ENCODE data around the gene STIM2. TPM values are rescaled to one million over a fixed set of nuclear protein-coding genes. Genes with fewer than 3 reads are reported as not detected.

The STIM2 gene
- total RNA-seq, 1 donor from 2014 or later, result 18.4 TPM

GRCh38 chr4:26991057-26991456 is 130.4 kb downstream of the STIM2 start:
- peaks cover 14% of the 10 kb centered on the region for H3K4me1 ChIP-seq (ENCODE audit: insufficient read depth, low read length)
- Mint-ChIP-seq H3K4me1 (ENCODE audit: low read depth, unreplicated experiment) (peaks cover 12% of the 10 kb centered on the region), H3K27me3 (ENCODE audit: low read depth, unreplicated experiment) (no peaks in the 10 kb centered on the region), H3K36me3 (ENCODE audit: low read depth, unreplicated experiment) (peaks cover 3% of the 10 kb centered on the region), H3K9me3 (ENCODE audit: unreplicated experiment) (peaks cover 2% of the 10 kb centered on the region), H3K4me3 (ENCODE audit: unreplicated experiment) (no peak overlapping the region), H3K27ac (ENCODE audit: unreplicated experiment) (no peak overlapping the region)
- no peaks in the 10 kb centered on the region for H3K9me3 ChIP-seq (ENCODE audit: insufficient read depth, low read depth, low read length)
- no peak overlapping the region for H3K9ac ChIP-seq (ENCODE audit: low read length)
- no peak overlapping the region for H3K4me3 ChIP-seq (ENCODE audit: insufficient read depth, low read depth, low read length)
- H3K4me2 ChIP-seq (ENCODE audit: low read length), result no peak overlapping the region
- DNase-seq (ENCODE audit: low read depth) (no peak), FAIRE-seq (no peak)
- no peak overlapping the region for H2AFZ ChIP-seq (ENCODE audit: low read depth, low read length)
- no peak overlapping the region for H3K27ac ChIP-seq (ENCODE audit: low read depth, low read length)
- no peaks in the 10 kb centered on the region for H3K79me2 ChIP-seq (ENCODE audit: insufficient read depth, low read length)
- TF ChIP-seq EZH2 (IDR thresholded peaks at IDR 0.05; ENCODE audit: insufficient read depth, low read length), result no peak
- H3K36me3 ChIP-seq (ENCODE audit: insufficient read depth, low read length), result no peaks in the 10 kb centered on the region
- H3K27me3 ChIP-seq (ENCODE audit: insufficient read depth, low read length), result no peaks in the 10 kb centered on the region
- H4K20me1 ChIP-seq (ENCODE audit: insufficient read depth, low read length), result no peaks in the 10 kb centered on the region

- peak overlapping the region; percentile 56 for H3K27ac ChIP-seq (ENCODE audit: low read depth, low read length)
- Mint-ChIP-seq H3K9me3 (ENCODE audit: unreplicated experiment) (peaks cover 2% of the 10 kb centered on the region), H3K36me3 (ENCODE audit: low read depth, unreplicated experiment) (peaks cover 3% of the 10 kb centered on the region), H3K27ac (ENCODE audit: unreplicated experiment) (no peak overlapping the region), H3K4me1 (ENCODE audit: low read depth, unreplicated experiment) (peaks cover 7% of the 10 kb centered on the region), H3K27me3 (ENCODE audit: low read depth, unreplicated experiment) (no peaks in the 10 kb centered on the region), H3K4me3 (ENCODE audit: unreplicated experiment) (no peak overlapping the region)
- DNase-seq (ENCODE audit: low read depth) (peak; percentile 94), FAIRE-seq (no peak)
- H2AFZ ChIP-seq (ENCODE audit: low read depth, low read length), result no peak overlapping the region
- H3K4me3 ChIP-seq (ENCODE audit: insufficient read depth, low read depth, low read length), result no peak overlapping the region
- no peaks in the 10 kb centered on the region for H4K20me1 ChIP-seq (ENCODE audit: insufficient read depth, low read length)
- H3K4me2 ChIP-seq (ENCODE audit: low read length), result peak overlapping the region; percentile 43
- peaks cover 14% of the 10 kb centered on the region for H3K4me1 ChIP-seq (ENCODE audit: insufficient read depth, low read length)
- H3K79me2 ChIP-seq (ENCODE audit: insufficient read depth, low read length), result no peaks in the 10 kb centered on the region
- no peak overlapping the region for H3K9ac ChIP-seq (ENCODE audit: low read length)
- no peaks in the 10 kb centered on the region for H3K9me3 ChIP-seq (ENCODE audit: insufficient read depth, low read depth, low read length)
- TF ChIP-seq, protein P1, sequence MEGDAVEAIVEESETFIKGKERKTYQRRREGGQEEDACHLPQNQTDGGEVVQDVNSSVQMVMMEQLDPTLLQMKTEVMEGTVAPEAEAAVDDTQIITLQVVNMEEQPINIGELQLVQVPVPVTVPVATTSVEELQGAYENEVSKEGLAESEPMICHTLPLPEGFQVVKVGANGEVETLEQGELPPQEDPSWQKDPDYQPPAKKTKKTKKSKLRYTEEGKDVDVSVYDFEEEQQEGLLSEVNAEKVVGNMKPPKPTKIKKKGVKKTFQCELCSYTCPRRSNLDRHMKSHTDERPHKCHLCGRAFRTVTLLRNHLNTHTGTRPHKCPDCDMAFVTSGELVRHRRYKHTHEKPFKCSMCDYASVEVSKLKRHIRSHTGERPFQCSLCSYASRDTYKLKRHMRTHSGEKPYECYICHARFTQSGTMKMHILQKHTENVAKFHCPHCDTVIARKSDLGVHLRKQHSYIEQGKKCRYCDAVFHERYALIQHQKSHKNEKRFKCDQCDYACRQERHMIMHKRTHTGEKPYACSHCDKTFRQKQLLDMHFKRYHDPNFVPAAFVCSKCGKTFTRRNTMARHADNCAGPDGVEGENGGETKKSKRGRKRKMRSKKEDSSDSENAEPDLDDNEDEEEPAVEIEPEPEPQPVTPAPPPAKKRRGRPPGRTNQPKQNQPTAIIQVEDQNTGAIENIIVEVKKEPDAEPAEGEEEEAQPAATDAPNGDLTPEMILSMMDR (IDR thresholded peaks at IDR 0.05; ENCODE audit: insufficient read depth, low read depth, low read length), result no peak
- no peak for TF ChIP-seq EZH2 (IDR thresholded peaks at IDR 0.05; ENCODE audit: insufficient read depth, low read length)
- H3K36me3 ChIP-seq (ENCODE audit: insufficient read depth, low read length), result no peaks in the 10 kb centered on the region
- no peaks in the 10 kb centered on the region for H3K27me3 ChIP-seq (ENCODE audit: insufficient read depth, low read length)
These were observed 132.2 kb downstream of the STIM2 start for GRCh38 chr4:26992657-26993361.

DNA sequence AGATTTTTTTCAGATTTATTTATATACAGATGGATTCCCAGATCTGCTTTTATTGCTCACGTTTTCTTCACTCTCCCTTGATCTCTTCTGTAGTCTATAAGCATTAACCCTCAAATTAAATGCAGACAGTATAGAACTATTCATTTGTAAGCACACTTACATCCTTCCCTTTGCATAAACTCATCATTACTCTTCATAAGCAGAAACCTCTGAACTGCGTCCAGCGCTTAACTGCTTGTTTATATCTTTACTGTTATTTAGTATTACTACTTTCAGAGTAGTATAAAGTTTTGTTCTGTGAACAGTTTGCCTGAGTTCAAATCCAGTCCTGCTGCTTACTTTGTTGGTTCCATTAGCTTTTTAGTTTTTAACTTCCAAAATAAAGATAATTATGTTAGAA is 132.9 kb downstream of the STIM2 start:
- FAIRE-seq (no peak), DNase-seq (ENCODE audit: low read depth) (no peak)
- peaks cover 2% of the 10 kb centered on the region for H3K9me3 Mint-ChIP-seq (ENCODE audit: unreplicated experiment)
- Histone ChIP-seq H3K4me1 (ENCODE audit: insufficient read depth, low read length) (peaks cover 14% of the 10 kb centered on the region), H3K9me3 (ENCODE audit: insufficient read depth, low read depth, low read length) (no peaks in the 10 kb centered on the region), H3K27me3 (ENCODE audit: insufficient read depth, low read length) (no peaks in the 10 kb centered on the region), H4K20me1 (ENCODE audit: insufficient read depth, low read length) (no peaks in the 10 kb centered on the region), H3K27ac (ENCODE audit: low read depth, low read length) (no peak overlapping the region), H3K9ac (ENCODE audit: low read length) (no peak overlapping the region), H3K79me2 (ENCODE audit: insufficient read depth, low read length) (no peaks in the 10 kb centered on the region), H3K4me3 (ENCODE audit: insufficient read depth, low read depth, low read length) (no peak overlapping the region), H3K36me3 (ENCODE audit: insufficient read depth, low read length) (no peaks in the 10 kb centered on the region), H3K4me2 (ENCODE audit: low read length) (no peak overlapping the region), H2AFZ (ENCODE audit: low read depth, low read length) (no peak overlapping the region)
- H3K27me3 Mint-ChIP-seq (ENCODE audit: low read depth, unreplicated experiment), result no peaks in the 10 kb centered on the region
- TF ChIP-seq, protein P1 (IDR thresholded peaks at IDR 0.05; ENCODE audit: insufficient read depth, low read depth, low read length), result no peak
- TF ChIP-seq EZH2 (IDR thresholded peaks at IDR 0.05; ENCODE audit: insufficient read depth, low read length), result no peak
- H3K36me3 Mint-ChIP-seq (ENCODE audit: low read depth, unreplicated experiment), result peaks cover 3% of the 10 kb centered on the region
- H3K4me1 Mint-ChIP-seq (ENCODE audit: low read depth, unreplicated experiment), result peaks cover 2% of the 10 kb centered on the region
- H3K27ac Mint-ChIP-seq (ENCODE audit: unreplicated experiment), result no peak overlapping the region
- no peak overlapping the region for H3K4me3 Mint-ChIP-seq (ENCODE audit: unreplicated experiment)

Measured in astrocyte (in vitro differentiated cells and primary cell).